ENCODE results near the gene RB1. TPM values are rescaled to one million over a fixed set of nuclear protein-coding genes. Genes with fewer than 3 reads are reported as not detected.

RB1 gene
- total RNA-seq, 2 experiments from 2014 or later: 33.5 to 84.4 TPM

DNA sequence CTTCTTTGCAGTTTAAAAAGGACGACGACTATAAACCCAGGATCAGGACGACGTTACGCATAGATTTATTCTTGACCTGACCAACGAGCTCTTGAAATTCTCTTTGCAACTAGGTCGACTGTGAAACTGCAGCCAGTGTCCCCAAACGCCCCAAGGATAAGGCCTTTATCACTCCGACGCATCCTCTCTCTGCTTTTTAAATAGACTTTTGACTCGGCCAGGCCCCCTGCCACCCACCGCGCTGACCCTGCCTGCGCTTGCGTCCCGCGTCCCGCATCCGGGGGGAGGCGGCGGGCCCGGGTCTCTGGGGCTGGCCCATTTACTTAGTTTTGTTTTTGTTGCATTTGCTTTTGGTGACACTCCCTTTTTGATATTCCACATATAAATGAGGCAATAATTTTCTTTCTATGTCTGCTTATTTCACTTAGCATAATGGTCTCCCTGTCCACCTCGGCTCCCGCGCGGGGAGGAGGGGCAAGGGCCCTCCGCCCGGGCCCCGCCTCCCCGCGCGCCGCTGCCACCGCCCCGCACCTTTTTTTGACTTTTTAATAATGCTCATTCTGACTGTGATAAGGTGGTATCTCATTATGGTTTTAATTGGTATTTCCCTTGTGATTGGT lies 17.4 kb downstream of the RB1 start:
- DNase-seq (ENCODE audit: low spot score): no peak
- Histone ChIP-seq H3K36me3 (ENCODE audit: insufficient read depth, low read length) (peaks cover 92% of the 10 kb centered on the region), H4K20me1 (ENCODE audit: insufficient read depth, low read length) (no peaks in the 10 kb centered on the region), H3K9me2 (ENCODE audit: insufficient read depth, low read length) (no peaks in the 10 kb centered on the region), H3K27ac (ENCODE audit: low read depth, low read length, poor library complexity, severe bottlenecking) (no peak overlapping the region), H3K4me1 (ENCODE audit: insufficient read depth, low read length, poor library complexity, severe bottlenecking) (no peaks in the 10 kb centered on the region), H3K79me2 (ENCODE audit: insufficient read depth, low read depth, low read length) (peaks cover 45% of the 10 kb centered on the region), H3K9me3 (ENCODE audit: low read length) (peaks cover 23% of the 10 kb centered on the region; the same call in 1 of the 2 replicates), H2AFZ (ENCODE audit: low read length) (no peak overlapping the region), H3K4me2 (ENCODE audit: low read length) (no peak overlapping the region), H3K4me3 (ENCODE audit: low read depth, low read length, poor library complexity, severe bottlenecking) (no peak overlapping the region)
- intact Hi-C loops (cut with micrococcal nuclease; ENCODE audit: unreplicated experiment): no loop called here
- ChIA-PET POLR2A (interaction anchor here (0.7 kb wide), 1 partner anchor 9 kb away, joined by 4 read pairs; no protein-coding TSS in a partner anchor), CTCF (ENCODE audit: unreplicated experiment) (no interaction called here)
- no peak for TF ChIP-seq EZH2phosphoT487 (IDR thresholded peaks at IDR 0.05; ENCODE audit: borderline replicate concordance, low read depth, low read length)
- TF ChIP-seq, protein P1, sequence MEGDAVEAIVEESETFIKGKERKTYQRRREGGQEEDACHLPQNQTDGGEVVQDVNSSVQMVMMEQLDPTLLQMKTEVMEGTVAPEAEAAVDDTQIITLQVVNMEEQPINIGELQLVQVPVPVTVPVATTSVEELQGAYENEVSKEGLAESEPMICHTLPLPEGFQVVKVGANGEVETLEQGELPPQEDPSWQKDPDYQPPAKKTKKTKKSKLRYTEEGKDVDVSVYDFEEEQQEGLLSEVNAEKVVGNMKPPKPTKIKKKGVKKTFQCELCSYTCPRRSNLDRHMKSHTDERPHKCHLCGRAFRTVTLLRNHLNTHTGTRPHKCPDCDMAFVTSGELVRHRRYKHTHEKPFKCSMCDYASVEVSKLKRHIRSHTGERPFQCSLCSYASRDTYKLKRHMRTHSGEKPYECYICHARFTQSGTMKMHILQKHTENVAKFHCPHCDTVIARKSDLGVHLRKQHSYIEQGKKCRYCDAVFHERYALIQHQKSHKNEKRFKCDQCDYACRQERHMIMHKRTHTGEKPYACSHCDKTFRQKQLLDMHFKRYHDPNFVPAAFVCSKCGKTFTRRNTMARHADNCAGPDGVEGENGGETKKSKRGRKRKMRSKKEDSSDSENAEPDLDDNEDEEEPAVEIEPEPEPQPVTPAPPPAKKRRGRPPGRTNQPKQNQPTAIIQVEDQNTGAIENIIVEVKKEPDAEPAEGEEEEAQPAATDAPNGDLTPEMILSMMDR (conservative IDR thresholded peaks at IDR 0.05; ENCODE audit: low read length): no peak
- BruUV-seq (replicated peaks): no TSS peak

DNA sequence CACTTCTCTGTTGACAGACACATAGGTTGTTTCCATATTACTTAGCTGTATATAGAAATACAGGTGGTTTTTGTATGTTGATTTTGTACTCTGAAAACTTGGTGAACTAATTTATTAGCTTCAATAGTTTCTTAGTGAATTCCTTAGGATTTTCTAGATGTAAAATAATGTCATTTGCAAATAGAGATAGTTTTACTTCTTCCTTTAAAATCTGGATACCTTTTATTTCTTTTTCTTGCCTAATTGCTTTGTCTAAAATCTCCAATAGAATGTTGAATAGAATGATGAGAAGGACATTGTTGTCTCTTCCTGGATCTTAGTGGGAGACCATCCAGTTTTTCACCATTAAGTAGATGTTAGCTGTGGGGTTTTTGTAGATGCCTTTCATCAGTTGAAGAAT lies 18.7 kb downstream of the RB1 start:
- no peak overlapping the region for H2AFZ ChIP-seq (ENCODE audit: low read length)
- H3K4me2 ChIP-seq (ENCODE audit: low read length): no peak overlapping the region
- DNase-seq (ENCODE audit: low spot score): no peak
- POLR2A ChIA-PET: no interaction called here
- no TSS peak for BruUV-seq (replicated peaks)
- no peaks in the 10 kb centered on the region for H3K9me2 ChIP-seq (ENCODE audit: insufficient read depth, low read length)
- CTCF ChIA-PET (ENCODE audit: unreplicated experiment): no interaction called here
- peaks cover 23% of the 10 kb centered on the region; the same call in 1 of the 2 replicates for H3K9me3 ChIP-seq (ENCODE audit: low read length)
- intact Hi-C loops (cut with micrococcal nuclease; ENCODE audit: unreplicated experiment): no loop called here
- TF ChIP-seq, protein P1 (conservative IDR thresholded peaks at IDR 0.05; ENCODE audit: low read length): no peak
- TF ChIP-seq EZH2phosphoT487 (IDR thresholded peaks at IDR 0.05; ENCODE audit: borderline replicate concordance, low read depth, low read length): no peak
- H3K4me3 ChIP-seq (ENCODE audit: low read depth, low read length, poor library complexity, severe bottlenecking): no peak overlapping the region
- no peaks in the 10 kb centered on the region for H4K20me1 ChIP-seq (ENCODE audit: insufficient read depth, low read length)
- H3K36me3 ChIP-seq (ENCODE audit: insufficient read depth, low read length): peaks cover 88% of the 10 kb centered on the region
- H3K27ac ChIP-seq (ENCODE audit: low read depth, low read length, poor library complexity, severe bottlenecking): no peak overlapping the region
- H3K4me1 ChIP-seq (ENCODE audit: insufficient read depth, low read length, poor library complexity, severe bottlenecking): no peaks in the 10 kb centered on the region
- peaks cover 51% of the 10 kb centered on the region for H3K79me2 ChIP-seq (ENCODE audit: insufficient read depth, low read depth, low read length)

DNA sequence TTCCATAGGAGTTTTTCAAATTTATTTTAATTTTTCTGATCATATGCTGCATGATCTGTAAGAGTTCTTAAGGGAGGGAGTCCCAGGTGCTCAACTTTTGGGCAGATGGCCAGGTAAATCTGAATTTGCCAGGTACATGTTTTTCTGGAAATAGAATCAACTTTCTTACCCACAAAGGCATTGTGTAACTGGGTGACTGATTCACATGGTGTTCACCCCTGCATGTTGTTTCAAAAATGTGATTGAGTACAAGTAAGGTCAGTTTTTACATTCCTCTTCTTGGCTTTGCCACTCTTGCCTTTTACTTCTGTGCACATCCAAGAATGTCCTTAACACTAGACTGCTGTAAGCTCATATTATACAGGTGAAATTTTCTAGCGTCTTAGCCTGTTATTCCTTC lies 30.4 kb downstream of the RB1 start:
- Histone ChIP-seq H3K79me2 (ENCODE audit: insufficient read depth, low read depth, low read length) (peaks cover 19% of the 10 kb centered on the region; the same call in 1 of the 2 replicates), H3K9me2 (ENCODE audit: insufficient read depth, low read length) (no peaks in the 10 kb centered on the region), H2AFZ (ENCODE audit: low read length) (no peak overlapping the region), H3K4me3 (ENCODE audit: low read depth, low read length, poor library complexity, severe bottlenecking) (no peak overlapping the region), H3K4me1 (ENCODE audit: insufficient read depth, low read length, poor library complexity, severe bottlenecking) (no peaks in the 10 kb centered on the region), H3K9me3 (ENCODE audit: low read length) (0 out of 2 replicates have a peak, but pooled peaks cover 5% of the 10 kb centered on the region), H3K27ac (ENCODE audit: low read depth, low read length, poor library complexity, severe bottlenecking) (no peak overlapping the region), H3K36me3 (ENCODE audit: insufficient read depth, low read length) (peaks cover 36% of the 10 kb centered on the region), H4K20me1 (ENCODE audit: insufficient read depth, low read length) (peaks cover 16% of the 10 kb centered on the region; the same call in 1 of the 2 replicates), H3K4me2 (ENCODE audit: low read length) (no peak overlapping the region)
- no peak for DNase-seq (ENCODE audit: low spot score)
- no TSS peak for BruUV-seq (replicated peaks)
- ChIA-PET CTCF (ENCODE audit: unreplicated experiment) (interaction anchor here (1.1 to 1.3 kb wide), 4 partner anchors 18 to 245 kb away, joined by 3 to 4 read pairs (median 3); no protein-coding TSS in a partner anchor), POLR2A (interaction anchor here (0.6 to 1.6 kb wide), 8 partner anchors 8 to 635 kb away, joined by 3 to 13 read pairs (median 5); no protein-coding TSS in a partner anchor)
- intact Hi-C loops (cut with micrococcal nuclease; ENCODE audit: unreplicated experiment): loop anchor here (1.0 kb wide), 2 partner anchors 246 to 435 kb away; no protein-coding TSS in a partner anchor
- TF ChIP-seq, protein P1 (conservative IDR thresholded peaks at IDR 0.05; ENCODE audit: low read length): no peak
- TF ChIP-seq EZH2phosphoT487 (IDR thresholded peaks at IDR 0.05; ENCODE audit: borderline replicate concordance, low read depth, low read length): no peak

Measured in OCI-LY7 (cell line).